Spleen (tissue), 11 donors: ENCODE data around the gene HTR3B. TPM values are rescaled to one million over a fixed set of nuclear protein-coding genes. Genes with fewer than 3 reads are reported as not detected.
"Not testable (repeated sequence)": the region's sequence is repeated elsewhere in the genome, so short reads cannot be mapped to it uniquely, and the experiment has no call there.

ENCODE experiments used
- DNase-seq: peaks from one replicate; pipeline ENCODE4 v3.0.0-alpha.2; 2020
- H3K27ac ChIP-seq, 8 donors: fragments of 200-600 bp; sonication (generic) in 7 of 8; 1 replicate in 4 of 8; 2 replicates in 4 of 8; pipeline versions ENCODE4 v1.5.0 to v1.8.0; 2016 to 2021; ENCODE audit warnings: inconsistent platforms in 4 of 8, mild to moderate bottlenecking in 4 of 8, moderate library complexity in 1 of 8
- H3K27me3 ChIP-seq, 7 donors: fragments of 200-600 bp; sonication (generic) in 6 of 7; replicated peaks in 1 of 7; 1 replicate in 4 of 7; 2 replicates in 3 of 7; pipeline versions ENCODE4 v1.5.0 to v1.8.0; 2016 to 2021; ENCODE audit warnings: inconsistent platforms in 3 of 7, mild to moderate bottlenecking in 1 of 7
- H3K36me3 ChIP-seq, 6 donors: fragments of 200-600 bp; sonication (generic) in 5 of 6; 1 replicate in 4 of 6; 2 replicates in 2 of 6; pipeline versions ENCODE4 v1.5.0 to v1.8.0; 2016 to 2021; ENCODE audit warnings: inconsistent platforms in 2 of 6
- H3K4me1 ChIP-seq, 6 donors: fragments of 200-600 bp; sonication (generic) in 5 of 6; 1 replicate in 3 of 6; 2 replicates in 3 of 6; pipeline versions ENCODE4 v1.5.0 to v1.8.0; 2016 to 2021; ENCODE audit warnings: inconsistent platforms in 3 of 6
- H3K4me3 ChIP-seq, 8 donors: fragments of 200-600 bp; sonication (generic) in 7 of 8; 1 replicate in 4 of 8; 2 replicates in 4 of 8; pipeline versions ENCODE4 v1.5.0 to v1.8.0; 2016 to 2021; ENCODE audit warnings: inconsistent platforms in 4 of 8, mild to moderate bottlenecking in 4 of 8, moderate library complexity in 2 of 8
- H3K9me3 ChIP-seq, 8 donors: fragments of 200-600 bp; sonication (generic) in 7 of 8; 1 replicate in 4 of 8; 2 replicates in 4 of 8; pipeline versions ENCODE4 v1.5.0 to v1.8.0; 2016 to 2021; ENCODE audit warnings: inconsistent platforms in 4 of 8
- CTCF ChIP-seq, 11 experiments: fragments of 200-600 bp in 7 of 11; fragments of 450-650 bp in 4 of 11; sonication (generic) in 4 of 11; IDR thresholded peaks in 8 of 11; conservative IDR thresholded peaks in 3 of 11; 1 replicate in 7 of 11; 2 replicates in 4 of 11; pipeline versions ENCODE4 v1.4.0 to v1.8.0; 2016 to 2021; ENCODE audit warnings: antibody characterized with exemption in 11 of 11, inconsistent platforms in 4 of 11, mild to moderate bottlenecking in 1 of 11
- POLR2A ChIP-seq, 3 donors: fragments of 450-650 bp; IDR thresholded peaks; one replicate each; pipeline ENCODE4 v1.5.1; 2017; ENCODE audit warnings: antibody characterized with exemption in 3 of 3, mild to moderate bottlenecking in 1 of 3
- POLR2AphosphoS5 ChIP-seq, 3 donors: sonication (generic); formaldehyde crosslinking; IDR thresholded peaks; one replicate each; pipeline ENCODE4 v1.5.1; 2017; ENCODE audit warnings: antibody characterized with exemption in 3 of 3
- WGBS, 5 donors: extraction: QIAGEN DNeasy Blood & Tissue Kit in 3 of 5; methylation state at CpG; one replicate each; pipeline versions ENCODE4 v1.1.5 to v1.1.7; 2013 to 2018; 5-methylcytosine and 5-hydroxymethylcytosine counted together
- intact Hi-C: fragments of 100-400 bp; cut with DNase I; formaldehyde crosslinking; loops from one replicate; pipeline ENCODE4 v1.15.0; 2023; ENCODE audit warnings: low total_unique reads
- polyA plus RNA-seq, 3 donors: library from polyadenylated mRNA; stranded (reverse); fragments of 200-250 nt; gene quantifications; one replicate each; pipeline ENCODE4 v1.2.1, GENCODE V29; 2013
- total RNA-seq, 7 donors: library from RNA; depleted of rRNA in 3 of 7; stranded (reverse); fragments of >200 nt in 3 of 7; fragmentation: NEBNext Ultra II Directional in 4 of 7; extraction: Animal tissue kit (Norgen Biotek cat#: 25700) in 4 of 7; gene quantifications; one replicate each; pipeline versions ENCODE4 v1.1.0 to v1.2.1, GENCODE V29; 2016 to 2021
- donor health status: healthy with polysubstance abuse.
- donor health status: DM: no; HTN: no; CAD: no; lungs with moderate emphysema.
- donor health status: DM: no; HTN: no; CAD: no.
- donor health status: Bipolar disorder and iron deficiency.
- donor health status: healthy.
- donor health status: DM: no; HTN: no; CAD: no.
- donor health status: DM: yes; HTN: yes; CAD: no.

HTR3B gene
- total and polyA plus RNA-seq, 10 donors: not detected

GRCh38 chr11:113937918-113938317 is 33.3 kb downstream of the HTR3B start:
- DNase-seq: no peak
- Histone ChIP-seq H3K9me3 (no peaks in the 10 kb centered on the region), H3K4me3 (no peak overlapping the region), H3K4me1 (no peaks in the 10 kb centered on the region), H3K27ac (no peak overlapping the region), H3K27me3 (no peaks in the 10 kb centered on the region), H3K36me3 (no peaks in the 10 kb centered on the region)
- WGBS, 5 donors: 64 to 90% (median 76%) methylated on average over 3 of the region's 3 CpGs
- no peak for TF ChIP-seq CTCF (IDR thresholded peaks at IDR 0.05 in 8 of 11, conservative IDR thresholded peaks at IDR 0.05 in 3 of 11)
- TF ChIP-seq POLR2A (IDR thresholded peaks at IDR 0.05): no peak
- intact Hi-C loops: no loop called here

- DNase-seq: no peak
- 62 to 86% (median 76%) methylated on average over 8 of the region's 8 CpGs for WGBS, 5 donors
- Histone ChIP-seq H3K4me1 (peaks cover 0 to 2% (median 0%) of the 10 kb centered on the region in 6 donors), H3K27ac (no peak overlapping the region), H3K36me3 (no peaks in the 10 kb centered on the region), H3K27me3 (no peaks in the 10 kb centered on the region), H3K4me3 (no peak overlapping the region), H3K9me3 (no peaks in the 10 kb centered on the region)
- intact Hi-C loops: no loop called here
- TF ChIP-seq POLR2AphosphoS5 (IDR thresholded peaks at IDR 0.05) (no peak), POLR2A (IDR thresholded peaks at IDR 0.05) (no peak), CTCF (IDR thresholded peaks at IDR 0.05 in 8 of 11, conservative IDR thresholded peaks at IDR 0.05 in 3 of 11) (no peak)
Measured at GRCh38 chr11:113942256-113942655, 37.7 kb downstream of the HTR3B start.

- 71 to 94% (median 82%) methylated on average over 2 of the region's 2 CpGs for WGBS, 5 donors
- H3K36me3 ChIP-seq, H3K27ac ChIP-seq, H3K27me3 ChIP-seq, H3K9me3 ChIP-seq, H3K4me3 ChIP-seq, intact Hi-C loops, DNase-seq: not testable (repeated sequence)
- H3K4me1 ChIP-seq: peaks cover 0 to 13% (median 5%) of the 10 kb centered on the region in 6 donors
Measured at GRCh38 chr11:113946162-113946561, 41.6 kb downstream of the HTR3B start.

GRCh38 chr11:113947994-113948393 is 43.4 kb downstream of the HTR3B start:
- TF ChIP-seq POLR2AphosphoS5 (IDR thresholded peaks at IDR 0.05) (no peak), CTCF (IDR thresholded peaks at IDR 0.05 in 8 of 11, conservative IDR thresholded peaks at IDR 0.05 in 3 of 11) (no peak), POLR2A (IDR thresholded peaks at IDR 0.05) (no peak)
- intact Hi-C loops: no loop called here
- Histone ChIP-seq H3K9me3 (no peaks in the 10 kb centered on the region), H3K27ac (no peak overlapping the region), H3K4me1 (peaks cover 0 to 24% (median 5%) of the 10 kb centered on the region in 6 donors), H3K36me3 (no peaks in the 10 kb centered on the region), H3K27me3 (peaks cover 0 to 10% (median 0%) of the 10 kb centered on the region in 7 donors), H3K4me3 (no peak overlapping the region)
- WGBS, 5 donors: 13 to 31% (median 15%) methylated on average over 4 of the region's 4 CpGs
- DNase-seq: no peak

GRCh38 chr11:113949891-113950290 is 45.3 kb downstream of the HTR3B start:
- H3K4me3 ChIP-seq: no peak overlapping the region
- no peak for DNase-seq
- H3K27ac ChIP-seq: no peak overlapping the region
- H3K4me1 ChIP-seq: peaks cover 0 to 24% (median 5%) of the 10 kb centered on the region in 6 donors
- intact Hi-C loops: no loop called here
- 74 to 88% (median 76%) methylated on average over 2 to 4 of the region's 4 CpGs for WGBS, 5 donors
- H3K36me3 ChIP-seq: no peaks in the 10 kb centered on the region
- H3K27me3 ChIP-seq: peaks cover 0 to 15% (median 0%) of the 10 kb centered on the region in 7 donors
- H3K9me3 ChIP-seq: no peaks in the 10 kb centered on the region
- TF ChIP-seq CTCF (IDR thresholded peaks at IDR 0.05 in 8 of 11, conservative IDR thresholded peaks at IDR 0.05 in 3 of 11): no peak
- TF ChIP-seq POLR2A (IDR thresholded peaks at IDR 0.05): no peak
- TF ChIP-seq POLR2AphosphoS5 (IDR thresholded peaks at IDR 0.05): no peak
